HEK293 (cell line): Measurements from ENCODE around the gene GPR153.

Experiments
- CTCF ChIA-PET: fragments of 350-600 bp; formaldehyde crosslinking; extraction: SDS; loops from one replicate; lab custom pipeline; 2021; ENCODE audit warnings: antibody characterized with exemption; lab: Yijun Ruan, JAX
- POLR2A ChIA-PET: fragments of 300-600 bp; formaldehyde crosslinking; extraction: SDS; loops from one replicate; lab custom pipeline; 2020; ENCODE audit warnings: antibody characterized with exemption, inconsistent platforms; lab: Yijun Ruan, JAX
- H3K27ac ChIP-seq: fragments of 200-500 bp; sonication (Bioruptor generic); 2 replicates; pipeline ENCODE4 v1.5.1; 2014; ENCODE audit warnings: low read depth, low read length, control low read depth, inconsistent platforms; ENCODE audit errors: extremely low read depth
- H3K36me3 ChIP-seq, 2 experiments: fragments of 200-500 bp in 1 of 2; sonication (Bioruptor generic) in 1 of 2; 1 replicate in 1 of 2; 2 replicates in 1 of 2; pipeline ENCODE4 v1.5.1; 2014 to 2017; ENCODE audit warnings: inconsistent platforms in 2 of 2, low read length in 2 of 2; ENCODE audit not compliant: control insufficient read depth in 2 of 2, insufficient read depth in 1 of 2
- H3K4me1 ChIP-seq: fragments of 200-500 bp; sonication (Bioruptor generic); 2 replicates; pipeline ENCODE4 v1.5.1; 2014; ENCODE audit warnings: mild to moderate bottlenecking, low read length, inconsistent platforms; ENCODE audit not compliant: control insufficient read depth, insufficient read depth
- H3K4me3 ChIP-seq: 2 replicates; pipeline ENCODE4 v1.5.1; 2011; ENCODE audit warnings: low read depth, mild to moderate bottlenecking, control low read depth, low read length, moderate library complexity
- H3K9me3 ChIP-seq: fragments of 200-500 bp; sonication (Bioruptor generic); 2 replicates; pipeline ENCODE4 v1.5.1; 2014; ENCODE audit warnings: low read depth, low read length, inconsistent platforms; ENCODE audit not compliant: control insufficient read depth, insufficient read depth
- EGR2 ChIP-seq: fragments of 450-650 bp; formaldehyde crosslinking; IDR thresholded peaks from 2 replicates; pipeline ENCODE4 v1.5.1; 2016; ENCODE audit warnings: low read depth, missing biosample characterization, missing genetic modification characterization
- GLIS2 ChIP-seq: fragments of 450-650 bp; formaldehyde crosslinking; IDR thresholded peaks from 2 replicates; pipeline ENCODE4 v1.5.1; 2016; ENCODE audit warnings: missing biosample characterization, missing genetic modification characterization
- SCRT2 ChIP-seq: fragments of 450-650 bp; formaldehyde crosslinking; IDR thresholded peaks from 2 replicates; pipeline ENCODE4 v1.5.1; 2016; ENCODE audit warnings: missing biosample characterization, missing genetic modification characterization
- TRIM28 ChIP-seq: IDR thresholded peaks from 2 replicates; pipeline ENCODE4 v1.6.1; 2011; ENCODE audit warnings: low read length, control low read depth, borderline replicate concordance
- WT1 ChIP-seq: fragments of 450-650 bp; formaldehyde crosslinking; IDR thresholded peaks from 2 replicates; pipeline ENCODE4 v1.5.1; 2016; ENCODE audit warnings: missing biosample characterization, missing genetic modification characterization
- ZFHX2 ChIP-seq: fragments of 450-650 bp; formaldehyde crosslinking; conservative IDR thresholded peaks from 2 replicates; pipeline ENCODE4 v1.5.1; 2016; ENCODE audit warnings: missing biosample characterization, missing genetic modification characterization
- ZNF169 ChIP-seq: fragments of 450-650 bp; formaldehyde crosslinking; IDR thresholded peaks from 2 replicates; pipeline ENCODE4 v1.5.1; 2016; ENCODE audit warnings: missing biosample characterization, missing genetic modification characterization
- ZNF580 ChIP-seq: fragments of 450-650 bp; formaldehyde crosslinking; IDR thresholded peaks from 2 replicates; pipeline ENCODE4 v1.5.1; 2016; ENCODE audit warnings: missing biosample characterization, missing genetic modification characterization
- ZNF600 ChIP-seq: fragments of 450-650 bp; formaldehyde crosslinking; IDR thresholded peaks from 2 replicates; pipeline ENCODE4 v1.5.1; 2016; ENCODE audit warnings: missing biosample characterization, missing genetic modification characterization
- ZNF660 ChIP-seq: fragments of 450-650 bp; IDR thresholded peaks from 2 replicates; pipeline ENCODE4 v1.5.1; 2018; ENCODE audit warnings: missing biosample characterization, mild to moderate bottlenecking, missing genetic modification characterization
- ZSCAN18 ChIP-seq: fragments of 450-650 bp; formaldehyde crosslinking; IDR thresholded peaks from 2 replicates; pipeline ENCODE4 v1.5.1; 2016; ENCODE audit warnings: missing biosample characterization, missing genetic modification characterization
- TF ChIP-seq, protein P1 (sequence below): fragments of 450-650 bp; formaldehyde crosslinking; IDR thresholded peaks from 2 replicates; pipeline ENCODE4 v1.5.1; 2016; ENCODE audit warnings: missing biosample characterization, missing genetic modification characterization
- TF ChIP-seq, protein P2 (sequence below): fragments of 450-650 bp; formaldehyde crosslinking; IDR thresholded peaks from 2 replicates; pipeline ENCODE4 v1.5.1; 2016; ENCODE audit warnings: missing biosample characterization, missing genetic modification characterization
- TF ChIP-seq, protein P3 (sequence below): fragments of 450-650 bp; formaldehyde crosslinking; IDR thresholded peaks from 2 replicates; pipeline ENCODE4 v1.5.1; 2016; ENCODE audit warnings: missing biosample characterization, missing genetic modification characterization

The GPR153 gene

DNA sequence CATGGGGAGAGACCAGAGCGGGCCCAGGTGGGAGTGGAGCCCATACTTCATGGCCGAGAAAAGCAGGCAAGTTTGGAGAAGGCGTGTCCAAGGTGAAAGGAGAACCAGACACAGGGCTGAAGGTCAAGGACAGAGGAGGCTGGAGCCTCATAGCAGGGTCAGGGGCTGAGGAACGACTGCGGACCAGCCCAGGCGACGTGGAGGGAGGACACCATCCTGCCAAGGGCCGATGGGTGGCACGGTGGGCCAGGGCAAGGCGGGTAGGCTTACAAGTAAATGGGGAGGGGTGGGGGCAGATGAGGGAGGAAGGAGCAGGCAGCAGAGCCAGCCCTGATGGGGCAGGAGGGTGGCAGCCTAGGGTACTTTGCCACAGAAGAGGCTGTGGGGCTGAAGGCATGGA lies 18.2 kb upstream of the GPR153 start (continued):
- TF ChIP-seq, protein P1, sequence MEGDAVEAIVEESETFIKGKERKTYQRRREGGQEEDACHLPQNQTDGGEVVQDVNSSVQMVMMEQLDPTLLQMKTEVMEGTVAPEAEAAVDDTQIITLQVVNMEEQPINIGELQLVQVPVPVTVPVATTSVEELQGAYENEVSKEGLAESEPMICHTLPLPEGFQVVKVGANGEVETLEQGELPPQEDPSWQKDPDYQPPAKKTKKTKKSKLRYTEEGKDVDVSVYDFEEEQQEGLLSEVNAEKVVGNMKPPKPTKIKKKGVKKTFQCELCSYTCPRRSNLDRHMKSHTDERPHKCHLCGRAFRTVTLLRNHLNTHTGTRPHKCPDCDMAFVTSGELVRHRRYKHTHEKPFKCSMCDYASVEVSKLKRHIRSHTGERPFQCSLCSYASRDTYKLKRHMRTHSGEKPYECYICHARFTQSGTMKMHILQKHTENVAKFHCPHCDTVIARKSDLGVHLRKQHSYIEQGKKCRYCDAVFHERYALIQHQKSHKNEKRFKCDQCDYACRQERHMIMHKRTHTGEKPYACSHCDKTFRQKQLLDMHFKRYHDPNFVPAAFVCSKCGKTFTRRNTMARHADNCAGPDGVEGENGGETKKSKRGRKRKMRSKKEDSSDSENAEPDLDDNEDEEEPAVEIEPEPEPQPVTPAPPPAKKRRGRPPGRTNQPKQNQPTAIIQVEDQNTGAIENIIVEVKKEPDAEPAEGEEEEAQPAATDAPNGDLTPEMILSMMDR (tag by site-specific recombination) = no peak
- no peak for TF ChIP-seq ZNF580 (tag by site-specific recombination)
- TF ChIP-seq SCRT2 (tag by site-specific recombination) = no peak

GRCh38 chr1:6278263-6278662 lies 17.4 kb upstream of the GPR153 start:
- H3K9me3 ChIP-seq = no peaks in the 10 kb centered on the region
- peak; percentile 54 for TF ChIP-seq ZFHX2 (tag by site-specific recombination)
- TF ChIP-seq EGR2 (tag by site-specific recombination) = peak; percentile 55
- TF ChIP-seq, protein P2, sequence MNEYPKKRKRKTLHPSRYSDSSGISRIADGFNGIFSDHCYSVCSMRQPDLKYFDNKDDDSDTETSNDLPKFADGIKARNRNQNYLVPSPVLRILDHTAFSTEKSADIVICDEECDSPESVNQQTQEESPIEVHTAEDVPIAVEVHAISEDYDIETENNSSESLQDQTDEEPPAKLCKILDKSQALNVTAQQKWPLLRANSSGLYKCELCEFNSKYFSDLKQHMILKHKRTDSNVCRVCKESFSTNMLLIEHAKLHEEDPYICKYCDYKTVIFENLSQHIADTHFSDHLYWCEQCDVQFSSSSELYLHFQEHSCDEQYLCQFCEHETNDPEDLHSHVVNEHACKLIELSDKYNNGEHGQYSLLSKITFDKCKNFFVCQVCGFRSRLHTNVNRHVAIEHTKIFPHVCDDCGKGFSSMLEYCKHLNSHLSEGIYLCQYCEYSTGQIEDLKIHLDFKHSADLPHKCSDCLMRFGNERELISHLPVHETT (tag by site-specific recombination) = no peak
- H3K36me3 ChIP-seq = peaks cover 0 to 41% of the 10 kb centered on the region in 2 experiments; a peak in 1 of 3 replicates
- H3K27ac ChIP-seq = no peak overlapping the region
- ChIA-PET CTCF (interaction anchor here (0.6 kb wide), 2 partner anchors 87 to 890 kb away, joined by 3 to 4 read pairs; no protein-coding TSS in a partner anchor), POLR2A (no interaction called here)
- H3K4me3 ChIP-seq = no peak overlapping the region
- peaks cover 3% of the 10 kb centered on the region for H3K4me1 ChIP-seq

DNA sequence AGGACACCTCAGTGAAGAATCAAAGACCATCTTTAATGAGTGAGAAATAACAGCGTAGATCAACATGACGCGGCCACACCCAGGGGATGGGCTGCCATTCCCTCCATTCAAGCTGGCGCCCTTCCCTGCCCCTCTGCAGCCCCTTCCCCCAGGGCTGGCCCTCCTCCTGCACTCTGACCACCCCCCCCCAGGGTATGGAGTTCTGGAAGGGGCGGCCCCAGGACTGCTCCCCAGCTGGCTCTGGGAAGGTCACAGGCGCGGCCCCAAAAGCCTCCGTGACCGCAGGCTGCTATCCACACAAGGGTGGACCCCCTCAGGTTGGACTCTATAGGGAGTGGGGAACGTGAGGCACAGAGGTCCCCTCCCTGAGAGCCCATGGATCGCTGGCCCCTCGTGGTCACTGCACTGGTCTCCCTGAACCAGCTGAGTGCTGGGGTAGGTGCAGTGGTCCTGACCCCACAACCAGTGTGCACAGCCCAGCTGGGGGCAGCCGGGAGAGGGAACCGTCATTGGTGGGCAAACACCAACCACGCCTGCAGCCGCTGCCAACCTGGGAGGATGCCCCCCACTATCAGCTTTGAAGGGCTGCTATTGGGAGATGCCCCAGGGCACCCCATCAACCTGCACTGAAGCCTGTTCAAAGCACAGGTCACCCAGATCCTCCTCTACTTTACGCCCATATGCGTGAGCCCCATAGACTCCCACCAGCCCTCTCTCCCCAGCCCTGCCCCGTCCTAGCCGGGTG lies 16.1 kb upstream of the GPR153 start:
- H3K9me3 ChIP-seq = no peaks in the 10 kb centered on the region
- POLR2A ChIA-PET = no interaction called here
- H3K36me3 ChIP-seq = peaks cover 0 to 35% of the 10 kb centered on the region in 2 experiments; a peak in 1 of 3 replicates
- H3K27ac ChIP-seq = no peak overlapping the region
- H3K4me1 ChIP-seq = peaks cover 14% of the 10 kb centered on the region
- no peak overlapping the region for H3K4me3 ChIP-seq
- peak; percentile 58 for TF ChIP-seq GLIS2 (tag by site-specific recombination)
- no peak for TF ChIP-seq ZNF169 (tag by site-specific recombination)
- CTCF ChIA-PET = interaction anchor here (0.6 kb wide), 1 partner anchor 86 kb away, joined by 4 read pairs; no protein-coding TSS in a partner anchor

GRCh38 chr1:6275826-6276782 lies 15.2 kb upstream of the GPR153 start:
- Histone ChIP-seq H3K4me3 (no peak overlapping the region), H3K27ac (no peak overlapping the region), H3K36me3 (peaks cover 0 to 35% of the 10 kb centered on the region in 2 experiments; a peak in 1 of 3 replicates), H3K9me3 (no peaks in the 10 kb centered on the region), H3K4me1 (peaks cover 22% of the 10 kb centered on the region)
- ChIA-PET CTCF (interaction anchor here (0.6 to 1.4 kb wide), 2 partner anchors 86 to 147 kb away, joined by 4 to 5 read pairs; no protein-coding TSS in a partner anchor), POLR2A (no interaction called here)
- 0 out of 2 replicates have a peak, but pooled peaks have one; percentile 49 for TF ChIP-seq ZNF600 (tag by site-specific recombination)
- TF ChIP-seq TRIM28 = peak; percentile 58
- TF ChIP-seq ZNF660 = no peak
- peak; percentile 41; the same call in 1 of the 2 replicates for TF ChIP-seq WT1
- TF ChIP-seq, protein P3, sequence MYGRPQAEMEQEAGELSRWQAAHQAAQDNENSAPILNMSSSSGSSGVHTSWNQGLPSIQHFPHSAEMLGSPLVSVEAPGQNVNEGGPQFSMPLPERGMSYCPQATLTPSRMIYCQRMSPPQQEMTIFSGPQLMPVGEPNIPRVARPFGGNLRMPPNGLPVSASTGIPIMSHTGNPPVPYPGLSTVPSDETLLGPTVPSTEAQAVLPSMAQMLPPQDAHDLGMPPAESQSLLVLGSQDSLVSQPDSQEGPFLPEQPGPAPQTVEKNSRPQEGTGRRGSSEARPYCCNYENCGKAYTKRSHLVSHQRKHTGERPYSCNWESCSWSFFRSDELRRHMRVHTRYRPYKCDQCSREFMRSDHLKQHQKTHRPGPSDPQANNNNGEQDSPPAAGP (tag by site-specific recombination) = peak; percentile 55; the same call in 1 of the 2 replicates
- no peak for TF ChIP-seq ZSCAN18 (tag by site-specific recombination)
